ENCODE data around the gene TRRAP.
"Not testable (repeated sequence)": the region's sequence is repeated elsewhere in the genome, so short reads cannot be mapped to it uniquely, and the experiment has no call there.

The TRRAP gene

GRCh38 chr7:99033765-99034164 lies 155.4 kb downstream of the TRRAP start:
- no peak for DNase-seq

GRCh38 chr7:99034932-99035722 lies 156.8 kb downstream of the TRRAP start:
- DNase-seq = no peak

- no peak for DNase-seq
These were observed 157.6 kb downstream of the TRRAP start for GRCh38 chr7:99035723-99036545.

GRCh38 chr7:99036546-99037111 lies 158.3 kb downstream of the TRRAP start:
- DNase-seq = no peak

GRCh38 chr7:99037327-99037940 lies 159.1 kb downstream of the TRRAP start:
- DNase-seq = no peak

GRCh38 chr7:99038086-99038855 lies 159.9 kb downstream of the TRRAP start:
- no peak for DNase-seq

GRCh38 chr7:99039384-99039891 lies 161.1 kb downstream of the TRRAP start:
- DNase-seq = no peak

GRCh38 chr7:99040104-99040958 lies 162.0 kb downstream of the TRRAP start:
- DNase-seq = peak; percentile 61

GRCh38 chr7:99041526-99041925 lies 163.2 kb downstream of the TRRAP start:
- no peak for DNase-seq

- no peak for DNase-seq
These were observed 164.6 kb downstream of the TRRAP start for GRCh38 chr7:99042957-99043356.

GRCh38 chr7:99044858-99045257 lies 166.5 kb downstream of the TRRAP start:
- DNase-seq = not testable (repeated sequence)

GRCh38 chr7:99046262-99046661 lies 167.9 kb downstream of the TRRAP start:
- DNase-seq = not testable (repeated sequence)

- no peak for DNase-seq
These were observed 168.4 kb downstream of the TRRAP start for GRCh38 chr7:99046722-99047121.

- no peak for DNase-seq
These were observed 169.3 kb downstream of the TRRAP start for GRCh38 chr7:99047526-99048077.

- DNase-seq = no peak
These were observed 172.6 kb downstream of the TRRAP start for GRCh38 chr7:99050971-99051370.

- no peak for DNase-seq
These were observed 176.4 kb downstream of the TRRAP start for GRCh38 chr7:99054781-99055180.

GRCh38 chr7:99061001-99061776 lies 182.9 kb downstream of the TRRAP start:
- DNase-seq = no peak

All from stimulated activated CD4-positive, alpha-beta T cell treated with anti-CD3 and anti-CD28 coated beads, Interleukin-2, amount 100 ng/mL, for 48 hours (primary cell).